T-helper 17 cell (primary cell): ENCODE measurements around the gene APOB. TPM values are rescaled to one million over a fixed set of nuclear protein-coding genes. Genes with fewer than 3 reads are reported as not detected.

Experiments
- ATAC-seq: fragments of 150-1000 bp; cut with Tn5 transposase; 2 replicates; pipeline ENCODE4 v1.10.0; 2021; ENCODE audit warnings: mild to moderate bottlenecking, moderate library complexity
- DNase-seq, 3 donors: peaks; one replicate each; pipeline versions ENCODE4 v3.0.0 to v3.0.0-alpha.2; 2020 to 2021
- H3K9me3 ChIP-seq: one replicate; pipeline ENCODE4 v1.7.0; 2013; ENCODE audit warnings: low read length, mild to moderate bottlenecking; ENCODE audit not compliant: control insufficient read depth, poor library complexity, severe bottlenecking
- H3K27ac Mint-ChIP-seq: one replicate; pipeline ENCODE4 v1.8.0; 2022; ENCODE audit warnings: mild to moderate bottlenecking, moderate library complexity, mixed read lengths
- H3K27me3 Mint-ChIP-seq: one replicate; pipeline ENCODE4 v1.8.0; 2022; ENCODE audit warnings: mixed read lengths
- H3K36me3 Mint-ChIP-seq: one replicate; pipeline ENCODE4 v1.8.0; 2022; ENCODE audit warnings: low read depth, mixed read lengths
- H3K4me1 Mint-ChIP-seq: one replicate; pipeline ENCODE4 v1.8.0; 2022; ENCODE audit warnings: mild to moderate bottlenecking, mixed read lengths
- H3K4me3 Mint-ChIP-seq: one replicate; pipeline ENCODE4 v1.8.0; 2022; ENCODE audit warnings: mild to moderate bottlenecking, moderate library complexity, mixed read lengths
- total RNA-seq, 4 donors: library from RNA in 2 of 4; stranded (reverse) in 2 of 4; gene quantifications; one replicate each; pipeline ENCODE4 v1.2.3 and lab custom pipeline; 2022 to 2026

APOB gene
- total RNA-seq, 2 donors from 2014 or later, result not detected

- no peak overlapping the region for H3K27ac Mint-ChIP-seq
- ATAC-seq, result no peak
- no peaks in the 10 kb centered on the region for H3K36me3 Mint-ChIP-seq
- H3K9me3 ChIP-seq, result no peaks in the 10 kb centered on the region
- no peak for DNase-seq
- no peaks in the 10 kb centered on the region for H3K4me1 Mint-ChIP-seq
- H3K4me3 Mint-ChIP-seq, result no peak overlapping the region
- H3K27me3 Mint-ChIP-seq, result peaks cover 24% of the 10 kb centered on the region
These were observed 19.7 kb downstream of the APOB start for GRCh38 chr2:21024198-21024597.

GRCh38 chr2:21023419-21024181, 20.3 kb downstream of the APOB start:
- ATAC-seq, result no peak
- peaks cover 18% of the 10 kb centered on the region for H3K27me3 Mint-ChIP-seq

GRCh38 chr2:21022792-21023367, 21.0 kb downstream of the APOB start:
- Mint-ChIP-seq H3K27ac (no peak overlapping the region), H3K4me1 (no peaks in the 10 kb centered on the region), H3K27me3 (peaks cover 10% of the 10 kb centered on the region), H3K36me3 (no peaks in the 10 kb centered on the region), H3K4me3 (no peak overlapping the region)
- no peaks in the 10 kb centered on the region for H3K9me3 ChIP-seq
- DNase-seq, result no peak
- ATAC-seq, result no peak

More at GRCh38 chr2:21023419-21024181, 20.3 kb downstream of the APOB start:
- Mint-ChIP-seq H3K4me3 (no peak overlapping the region), H3K36me3 (no peaks in the 10 kb centered on the region), H3K27ac (no peak overlapping the region), H3K4me1 (no peaks in the 10 kb centered on the region)
- no peaks in the 10 kb centered on the region for H3K9me3 ChIP-seq
- no peak for DNase-seq

- ATAC-seq (no peak), DNase-seq (no peak)
- no peak overlapping the region for H3K4me3 Mint-ChIP-seq
- peaks cover 6% of the 10 kb centered on the region for H3K27me3 Mint-ChIP-seq
- no peaks in the 10 kb centered on the region for H3K4me1 Mint-ChIP-seq
- H3K27ac Mint-ChIP-seq, result no peak overlapping the region
- H3K9me3 ChIP-seq, result no peaks in the 10 kb centered on the region
- no peaks in the 10 kb centered on the region for H3K36me3 Mint-ChIP-seq
These were observed 22.4 kb downstream of the APOB start for GRCh38 chr2:21021430-21021829.

- peaks cover 10% of the 10 kb centered on the region for H3K27me3 Mint-ChIP-seq
- no peaks in the 10 kb centered on the region for H3K36me3 Mint-ChIP-seq
- DNase-seq (no peak), ATAC-seq (no peak)
- H3K4me3 Mint-ChIP-seq, result no peak overlapping the region
- no peaks in the 10 kb centered on the region for H3K4me1 Mint-ChIP-seq
- H3K27ac Mint-ChIP-seq, result no peak overlapping the region
- no peaks in the 10 kb centered on the region for H3K9me3 ChIP-seq
These were observed 23.1 kb downstream of the APOB start for GRCh38 chr2:21020668-21021288.

- no peaks in the 10 kb centered on the region for H3K9me3 ChIP-seq
- H3K4me3 Mint-ChIP-seq, result no peak overlapping the region
- no peaks in the 10 kb centered on the region for H3K4me1 Mint-ChIP-seq
- no peaks in the 10 kb centered on the region for H3K36me3 Mint-ChIP-seq
- ATAC-seq (no peak), DNase-seq (no peak)
- peaks cover 4% of the 10 kb centered on the region for H3K27me3 Mint-ChIP-seq
- H3K27ac Mint-ChIP-seq, result no peak overlapping the region
These were observed 23.7 kb downstream of the APOB start for GRCh38 chr2:21020031-21020667.

GRCh38 chr2:21019678-21020021, 24.2 kb downstream of the APOB start:
- H3K27me3 Mint-ChIP-seq, result peaks cover 4% of the 10 kb centered on the region
- H3K36me3 Mint-ChIP-seq, result no peaks in the 10 kb centered on the region
- no peak for DNase-seq
- H3K9me3 ChIP-seq, result no peaks in the 10 kb centered on the region
- no peak overlapping the region for H3K27ac Mint-ChIP-seq
- no peaks in the 10 kb centered on the region for H3K4me1 Mint-ChIP-seq
- ATAC-seq, result no peak
- no peak overlapping the region for H3K4me3 Mint-ChIP-seq

GRCh38 chr2:21019000-21019677, 24.7 kb downstream of the APOB start:
- Mint-ChIP-seq H3K36me3 (no peaks in the 10 kb centered on the region), H3K27ac (no peak overlapping the region), H3K4me3 (no peak overlapping the region), H3K27me3 (peaks cover 4% of the 10 kb centered on the region), H3K4me1 (no peaks in the 10 kb centered on the region)
- ATAC-seq, result no peak
- no peak for DNase-seq
- no peaks in the 10 kb centered on the region for H3K9me3 ChIP-seq

- Mint-ChIP-seq H3K27ac (no peak overlapping the region), H3K4me1 (no peaks in the 10 kb centered on the region), H3K27me3 (peaks cover 5% of the 10 kb centered on the region), H3K4me3 (no peak overlapping the region), H3K36me3 (no peaks in the 10 kb centered on the region)
- H3K9me3 ChIP-seq, result no peaks in the 10 kb centered on the region
- ATAC-seq (no peak), DNase-seq (no peak)
These were observed 25.6 kb downstream of the APOB start for GRCh38 chr2:21018290-21018689.

GRCh38 chr2:21017748-21018276, 26.1 kb downstream of the APOB start:
- no peak for ATAC-seq
- Mint-ChIP-seq H3K4me3 (no peak overlapping the region), H3K27ac (no peak overlapping the region), H3K4me1 (no peaks in the 10 kb centered on the region), H3K36me3 (no peaks in the 10 kb centered on the region), H3K27me3 (peaks cover 10% of the 10 kb centered on the region)
- no peaks in the 10 kb centered on the region for H3K9me3 ChIP-seq
- no peak for DNase-seq

- no peaks in the 10 kb centered on the region for H3K4me1 Mint-ChIP-seq
- H3K36me3 Mint-ChIP-seq, result no peaks in the 10 kb centered on the region
- ATAC-seq (no peak), DNase-seq (no peak)
- H3K4me3 Mint-ChIP-seq, result no peak overlapping the region
- H3K27me3 Mint-ChIP-seq, result peaks cover 24% of the 10 kb centered on the region
- H3K9me3 ChIP-seq, result no peaks in the 10 kb centered on the region
- no peak overlapping the region for H3K27ac Mint-ChIP-seq
These were observed 28.6 kb downstream of the APOB start for GRCh38 chr2:21015281-21015645.

- Mint-ChIP-seq H3K27ac (no peak overlapping the region), H3K4me3 (no peak overlapping the region), H3K4me1 (no peaks in the 10 kb centered on the region), H3K36me3 (no peaks in the 10 kb centered on the region), H3K27me3 (peaks cover 24% of the 10 kb centered on the region)
- DNase-seq (no peak), ATAC-seq (no peak)
- H3K9me3 ChIP-seq, result no peaks in the 10 kb centered on the region
These were observed 29.3 kb downstream of the APOB start for GRCh38 chr2:21014364-21015280.
